Osteocyte (in vitro differentiated cells): Measurements from ENCODE around the gene NUCB1. TPM values are rescaled to one million over a fixed set of nuclear protein-coding genes. Genes with fewer than 3 reads are reported as not detected.

ENCODE experiments used
- DNase-seq: peaks from one replicate; pipeline ENCODE4 v3.0.0; 2021; ENCODE audit warnings: mixed read lengths; ENCODE audit not compliant: unreplicated experiment; ENCODE audit errors: extremely low spot score
- H3K27ac Mint-ChIP-seq: one replicate; pipeline ENCODE4 v1.8.0; 2021; ENCODE audit warnings: mild to moderate bottlenecking, mixed read lengths; ENCODE audit not compliant: unreplicated experiment
- H3K27me3 Mint-ChIP-seq: one replicate; pipeline ENCODE4 v1.8.0; 2021; ENCODE audit warnings: mixed read lengths; ENCODE audit not compliant: unreplicated experiment
- H3K36me3 Mint-ChIP-seq: one replicate; pipeline ENCODE4 v1.8.0; 2021; ENCODE audit warnings: mixed read lengths; ENCODE audit not compliant: unreplicated experiment
- H3K4me1 Mint-ChIP-seq: one replicate; pipeline ENCODE4 v1.8.0; 2021; ENCODE audit warnings: mixed read lengths; ENCODE audit not compliant: unreplicated experiment
- H3K4me3 Mint-ChIP-seq: one replicate; pipeline ENCODE4 v1.8.0; 2021; ENCODE audit warnings: mild to moderate bottlenecking, moderate library complexity, mixed read lengths; ENCODE audit not compliant: unreplicated experiment
- H3K9me3 Mint-ChIP-seq: one replicate; pipeline ENCODE4 v1.8.0; 2021; ENCODE audit warnings: mixed read lengths; ENCODE audit not compliant: unreplicated experiment
- CTCF ChIP-seq: fragments of 200-600 bp; sonication (generic); IDR thresholded peaks from 2 replicates; pipeline ENCODE4 v1.5.0; 2021; ENCODE audit warnings: antibody characterized with exemption, mild to moderate bottlenecking, moderate library complexity
- total RNA-seq: library from RNA; stranded (reverse); gene quantifications from 2 replicates; pipeline ENCODE4 v1.2.1, GENCODE V29; 2021

The NUCB1 gene
- total RNA-seq, 1 donor from 2014 or later, result 260 TPM

GRCh38 chr19:48963371-48964204 lies 63.5 kb downstream of the NUCB1 start:
- TF ChIP-seq CTCF, result no peak
- H3K27me3 Mint-ChIP-seq, result no peaks in the 10 kb centered on the region
- DNase-seq, result no peak
- H3K4me3 Mint-ChIP-seq, result peak overlapping the region; percentile 60
- peak overlapping the region; percentile 98 for H3K27ac Mint-ChIP-seq
- H3K4me1 Mint-ChIP-seq, result peaks cover 56% of the 10 kb centered on the region
- no peaks in the 10 kb centered on the region for H3K9me3 Mint-ChIP-seq
- H3K36me3 Mint-ChIP-seq, result peaks cover 21% of the 10 kb centered on the region

GRCh38 chr19:48964205-48965039 lies 64.3 kb downstream of the NUCB1 start:
- peaks cover 22% of the 10 kb centered on the region for H3K36me3 Mint-ChIP-seq
- H3K27me3 Mint-ChIP-seq, result no peaks in the 10 kb centered on the region
- TF ChIP-seq CTCF, result no peak
- DNase-seq, result no peak
- H3K4me3 Mint-ChIP-seq, result peak overlapping the region; percentile 59
- no peaks in the 10 kb centered on the region for H3K9me3 Mint-ChIP-seq
- H3K4me1 Mint-ChIP-seq, result peaks cover 56% of the 10 kb centered on the region
- peak overlapping the region; percentile 98 for H3K27ac Mint-ChIP-seq

GRCh38 chr19:48965040-48965805 lies 65.1 kb downstream of the NUCB1 start, which contains the start of gene FTL:
Gene FTL (plus strand): TSS chr19:48965309. CDS start chr19:48965508, 199 bp downstream.
- Mint-ChIP-seq H3K9me3 (no peaks in the 10 kb centered on the region), H3K27ac (peak within 1 kb of the TSS; percentile 98), H3K36me3 (peaks cover 22% of the 10 kb centered on the region), H3K4me3 (peak within 1 kb of the TSS; percentile 95), H3K27me3 (no peaks in the 10 kb centered on the region), H3K4me1 (peaks cover 56% of the 10 kb centered on the region)
- DNase-seq, result peak; percentile 98
- TF ChIP-seq CTCF, result no peak

GRCh38 chr19:48965806-48966540 lies 65.9 kb downstream of the NUCB1 start:
- Mint-ChIP-seq H3K4me3 (peak overlapping the region; percentile 95), H3K36me3 (peaks cover 22% of the 10 kb centered on the region), H3K9me3 (no peaks in the 10 kb centered on the region), H3K27me3 (no peaks in the 10 kb centered on the region), H3K27ac (peak overlapping the region; percentile 98), H3K4me1 (peaks cover 55% of the 10 kb centered on the region)
- peak; percentile 90 for DNase-seq
- TF ChIP-seq CTCF, result no peak
